K562 (cell line): Measurements from ENCODE around the gene STPG2. TPM values are rescaled to one million over a fixed set of nuclear protein-coding genes. Genes with fewer than 3 reads are reported as not detected.

ENCODE experiments used
- ATAC-seq: fragments of 200-7000 bp; cut with Tn5 transposase; 3 replicates; pipeline ENCODE4 v1.9.1; 2020; ENCODE audit warnings: moderate library complexity
- BruUV-seq: library from RNA; stranded (reverse); fragments of 400-500 nt; replicated peaks from 2 replicates; lab custom pipeline; 2021; lab: Mats Ljungman, UMichigan
- CTCF ChIA-PET: fragments of 300-600 bp; formaldehyde crosslinking; extraction: SDS; loops from one replicate; lab custom pipeline; 2021; ENCODE audit warnings: low intra/inter-chr PET ratio; lab: Yijun Ruan, JAX
- POLR2A ChIA-PET: fragments of 300-600, 350-650 bp; sonication (Branson Sonifier 250); formaldehyde crosslinking; extraction: SDS; loops from one replicate; lab custom pipeline; 2021; ENCODE audit warnings: antibody characterized with exemption, inconsistent platforms; lab: Yijun Ruan, JAX
- DNase-seq, 4 experiments: peaks; one replicate each; pipeline versions ENCODE4 v3.0.0 to v3.0.0-alpha.2; 2011 to 2018; ENCODE audit warnings: low spot score in 3 of 4, mixed read lengths in 3 of 4; ENCODE audit errors: extremely low read depth in 1 of 4
- FAIRE-seq: peaks from 2 replicates; lab custom pipeline; 2011; peaks lifted over from hg19 to GRCh38; lab: Jason Lieb, UNC
- H2AFZ ChIP-seq: 2 replicates; pipeline ENCODE4 v1.6.0; 2011; ENCODE audit warnings: low read depth, low read length, control low read depth, inconsistent platforms
- H3K27ac ChIP-seq: fragments of 200-600 bp; 3 replicates; pipeline ENCODE4 v1.8.0; 2011; ENCODE audit warnings: low read depth, mild to moderate bottlenecking, control low read depth, inconsistent platforms, low read length, moderate library complexity, mixed read lengths; ENCODE audit errors: extremely low read depth
- H3K27me3 ChIP-seq, 2 experiments: fragments of 300-600 bp in 1 of 2; 2 replicates in 1 of 2; 3 replicates in 1 of 2; pipeline versions ENCODE4 v1.6.0 to v1.8.0; 2011; ENCODE audit warnings: inconsistent platforms in 2 of 2, low read length in 2 of 2, mild to moderate bottlenecking in 1 of 2, mixed read lengths in 1 of 2, moderate library complexity in 1 of 2; ENCODE audit not compliant: control insufficient read depth in 2 of 2, insufficient read depth in 2 of 2
- H3K36me3 ChIP-seq: fragments of 300-600 bp; 3 replicates; pipeline ENCODE4 v1.8.0; 2011; ENCODE audit warnings: mild to moderate bottlenecking, low read length, inconsistent platforms; ENCODE audit not compliant: control insufficient read depth, insufficient read depth
- H3K4me1 ChIP-seq, 2 experiments: fragments of 200-600 bp in 1 of 2; replicated peaks in 1 of 2; 2 replicates in 1 of 2; 3 replicates in 1 of 2; pipeline versions ENCODE4 v1.5.1 to v1.8.0; 2011; ENCODE audit warnings: inconsistent platforms in 2 of 2, low read length in 2 of 2, mild to moderate bottlenecking in 1 of 2, mixed read lengths in 1 of 2, moderate library complexity in 1 of 2; ENCODE audit not compliant: control insufficient read depth in 2 of 2, insufficient read depth in 2 of 2
- H3K4me2 ChIP-seq: 2 replicates; pipeline ENCODE4 v1.6.1; 2011; ENCODE audit warnings: low read length, control low read depth, inconsistent platforms, mixed read lengths; ENCODE audit not compliant: insufficient read depth
- H3K4me3 ChIP-seq: fragments of 200-600 bp; sonication (generic), shearing (Covaris generic); 2 replicates; pipeline ENCODE4 v1.5.1; 2016; ENCODE audit warnings: control low read depth, inconsistent platforms
- H3K79me2 ChIP-seq: fragments of 200-600 bp; 3 replicates; pipeline ENCODE4 v1.8.0; 2011; ENCODE audit warnings: low read length, inconsistent platforms; ENCODE audit not compliant: control insufficient read depth, insufficient read depth
- H3K9ac ChIP-seq, 2 experiments: 2 replicates each; pipeline versions ENCODE4 v1.6.0 to v1.6.1; 2011; ENCODE audit warnings: low read depth in 2 of 2, low read length in 2 of 2, control low read depth in 1 of 2, inconsistent platforms in 1 of 2, mild to moderate bottlenecking in 1 of 2, mixed read lengths in 1 of 2; ENCODE audit not compliant: insufficient read depth in 1 of 2
- H3K9me1 ChIP-seq: one replicate; pipeline ENCODE4 v1.6.0; 2011; ENCODE audit warnings: inconsistent platforms, mild to moderate bottlenecking, low read length, moderate library complexity; ENCODE audit not compliant: control insufficient read depth, insufficient read depth
- H3K9me3 ChIP-seq: replicated peaks from 2 replicates; pipeline ENCODE4 v1.5.1; 2011; ENCODE audit warnings: low read depth, low read length, inconsistent platforms; ENCODE audit not compliant: control insufficient read depth, insufficient read depth
- H4K20me1 ChIP-seq: replicated peaks from 2 replicates; pipeline ENCODE4 v1.6.1; 2011; ENCODE audit warnings: low read length, inconsistent platforms, mixed read lengths; ENCODE audit not compliant: control insufficient read depth, insufficient read depth
- DACH1 ChIP-seq: fragments of 450-650 bp; IDR thresholded peaks from 2 replicates; pipeline ENCODE4 v1.6.1; 2018; ENCODE audit not compliant: partially characterized antibody
- ELF2 ChIP-seq: fragments of 250-450 bp; sonication (Bioruptor Pico); IDR thresholded peaks from 2 replicates; pipeline ENCODE4 v1.5.0; 2021; ENCODE audit warnings: mild to moderate bottlenecking
- HMG20B ChIP-seq: fragments of 250-450 bp; sonication (Bioruptor Pico); IDR thresholded peaks from 2 replicates; pipeline ENCODE4 v1.5.0; 2021; ENCODE audit warnings: mild to moderate bottlenecking
- SIN3B ChIP-seq: fragments of 450-650 bp; IDR thresholded peaks from 2 replicates; pipeline ENCODE4 v1.6.1; 2017; ENCODE audit warnings: low read depth, mild to moderate bottlenecking, moderate library complexity
- YY1 ChIP-seq, 3 experiments: IDR thresholded peaks; 2 replicates each; pipeline ENCODE4 v1.6.1; 2011; ENCODE audit warnings: low read length in 2 of 3, mild to moderate bottlenecking in 2 of 3, moderate library complexity in 2 of 3, borderline replicate concordance in 1 of 3, control low read depth in 1 of 3, low read depth in 1 of 3; ENCODE audit not compliant: insufficient read depth in 3 of 3, insufficient replicate concordance in 2 of 3, control insufficient read depth in 1 of 3, insufficient read length in 1 of 3; ENCODE audit errors: extremely low read depth in 1 of 3
- ZNF785 ChIP-seq: fragments of 250-450 bp; sonication (Bioruptor Pico); IDR thresholded peaks from 2 replicates; pipeline ENCODE4 v1.4.0; 2020; ENCODE audit warnings: mild to moderate bottlenecking
- WGBS: fragments of 100-300 bp; shearing (Covaris generic); methylation state at CpG from one replicate; pipeline ENCODE4 v1.1.6; 2016; ENCODE audit warnings: low coverage, mixed read lengths; ENCODE audit not compliant: insufficient coverage; ENCODE audit errors: missing lambda C conversion rate; 5-methylcytosine and 5-hydroxymethylcytosine counted together
- in situ Hi-C: fragments of 300-500 bp; cut with MboI; formaldehyde crosslinking; loops from 4 replicates; pipeline ENCODE4 v1.15.0; 2018; ENCODE audit warnings: inconsistent platforms, mixed read lengths
- intact Hi-C: fragments of 100-400 bp; cut with micrococcal nuclease; formaldehyde crosslinking; loops from 2 replicates; pipeline ENCODE4 v1.14.2; 2022
- polyA plus RNA-seq, 8 experiments: library from polyadenylated mRNA; depleted of rRNA in 4 of 8; stranded (reverse) in 5 of 8; unstranded in 3 of 8; fragments of >200 nt; fragmentation: Nextera tagmentation in 2 of 8; fragmentation: Illumina TruSeq in 1 of 8; extraction: Ambion mirVana in 2 of 8; extraction: Trizol in 1 of 8; gene quantifications; 2 replicates each; pipeline versions ENCODE4 v1.2.1 to v1.2.3, GENCODE V29; 2011 to 2014; ENCODE audit warnings: inconsistent platforms in 1 of 8, missing spikeins in 1 of 8
- total RNA-seq, 7 experiments: library from RNA; depleted of rRNA in 6 of 7; stranded (reverse); fragments of >200 nt in 6 of 7; fragmentation: Illumina TruSeq in 2 of 7; extraction: Trizol in 2 of 7; gene quantifications; 2 replicates each; pipeline versions ENCODE4 v1.2.1 to v1.2.3, GENCODE V29; 2011 to 2021; ENCODE audit warnings: low replicate concordance in 1 of 7

STPG2 gene
- total and polyA plus RNA-seq, 9 of the 15 experiments (the other 6 are each of a cell fraction or from before 2014, with no cell fraction given) = not detected

DNA sequence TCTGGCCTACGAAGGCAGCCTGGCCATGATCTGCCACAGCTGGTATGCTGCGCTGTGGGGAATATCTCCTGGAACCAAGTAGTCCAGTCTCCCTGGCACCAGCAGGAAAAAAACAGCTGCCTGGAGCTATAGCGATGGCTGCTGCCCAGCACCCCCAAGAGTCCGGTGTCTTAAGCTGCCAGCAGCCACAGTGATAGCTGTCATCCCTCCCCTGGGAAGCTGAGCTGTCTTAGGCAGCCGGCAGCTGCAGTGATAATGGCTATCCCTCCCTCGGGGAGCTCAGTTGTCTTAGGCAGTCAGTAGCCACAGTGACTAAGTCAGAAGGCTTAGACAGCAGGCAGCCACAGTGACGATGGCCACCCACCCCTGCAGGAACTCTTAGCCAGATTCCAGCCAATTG is 205.1 kb downstream of the STPG2 start:
- H3K4me3 ChIP-seq = no peak overlapping the region
- H3K9me1 ChIP-seq = no peaks in the 10 kb centered on the region
- no peak for TF ChIP-seq DACH1
- no peak for TF ChIP-seq ELF2 (CRISPR knock-in tag)
- no peak for TF ChIP-seq ZNF785 (CRISPR knock-in tag)
- TF ChIP-seq YY1 (IDR thresholded peaks at IDR 0.05; ENCODE audit: borderline replicate concordance in 1 of 3, control insufficient read depth in 1 of 3, extremely low read depth in 1 of 3, insufficient read depth in 3 of 3, insufficient read length in 1 of 3, insufficient replicate concordance in 2 of 3, low read depth in 1 of 3, low read length in 2 of 3) = no peak
- no peak for TF ChIP-seq SIN3B
- TF ChIP-seq HMG20B (CRISPR knock-in tag) = no peak
- TF ChIP-seq, all 486 proteins: peak for 0
- no peaks in the 10 kb centered on the region for H3K36me3 ChIP-seq
- no peak for ATAC-seq
- H3K79me2 ChIP-seq = no peaks in the 10 kb centered on the region
- WGBS = 4% methylated on average over 7 of the region's 7 CpGs
- H4K20me1 ChIP-seq = no peaks in the 10 kb centered on the region
- no peak for DNase-seq
- H3K9me3 ChIP-seq = no peaks in the 10 kb centered on the region
- in situ Hi-C loops (no loop called here), intact Hi-C loops (no loop called here)
- H3K4me2 ChIP-seq = no peak overlapping the region
- no peak overlapping the region for H3K27ac ChIP-seq
- no TSS peak for BruUV-seq
- no peak for FAIRE-seq
- H3K4me1 ChIP-seq = no peaks in the 10 kb centered on the region
- ChIA-PET POLR2A (no interaction called here), CTCF (no interaction called here)
- H2AFZ ChIP-seq = no peak overlapping the region
- H3K27me3 ChIP-seq = no peaks in the 10 kb centered on the region
- no peak overlapping the region for H3K9ac ChIP-seq
